T-helper 9 cell (primary cell): Measurements from ENCODE around the gene AGPAT1.
A peak's percentile ranks its signal among the peaks of the same experiment; 100 is the strongest.

Experiments
- DNase-seq: peaks from one replicate; pipeline ENCODE4 v3.0.0-alpha.2; 2020

Gene AGPAT1

DNA sequence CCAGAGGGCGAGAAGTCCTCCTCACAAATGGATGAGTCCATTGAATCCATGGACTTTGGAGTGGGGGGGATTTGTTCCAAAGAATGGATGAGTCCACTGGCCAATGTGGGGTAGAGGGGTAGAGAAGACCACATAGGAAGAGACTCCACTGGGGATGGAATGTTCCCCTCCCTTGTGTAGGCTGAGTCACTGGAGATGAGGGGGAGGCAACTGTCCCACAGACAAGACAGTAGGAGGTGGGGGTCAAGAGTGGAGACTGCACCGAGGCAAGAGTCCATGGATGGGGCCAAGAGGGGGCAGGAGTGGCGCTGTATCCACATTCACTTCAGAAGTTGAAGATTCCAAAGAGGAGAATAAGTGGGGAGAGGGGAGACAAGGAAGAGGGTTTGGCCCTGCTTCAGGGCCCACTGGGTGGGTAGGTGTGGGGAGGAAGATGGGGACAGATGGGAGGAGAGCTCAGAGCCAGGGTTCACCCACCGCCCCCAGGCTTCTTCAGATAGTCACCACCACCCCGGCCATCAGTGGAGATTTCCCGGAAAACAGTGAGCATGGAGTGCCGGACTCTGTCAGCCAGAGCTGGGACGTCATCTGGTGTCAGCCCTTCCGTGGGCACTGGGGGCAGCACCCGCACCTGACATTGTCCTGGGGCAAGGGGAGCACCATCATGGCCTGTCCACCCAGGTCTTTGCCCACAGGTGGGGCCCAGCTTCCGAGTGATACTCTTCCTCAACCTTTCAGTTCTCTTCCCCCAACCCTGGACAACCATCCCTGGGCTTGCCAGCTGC, 6.9 kb downstream of the AGPAT1 start:
- DNase-seq, result no peak

DNA sequence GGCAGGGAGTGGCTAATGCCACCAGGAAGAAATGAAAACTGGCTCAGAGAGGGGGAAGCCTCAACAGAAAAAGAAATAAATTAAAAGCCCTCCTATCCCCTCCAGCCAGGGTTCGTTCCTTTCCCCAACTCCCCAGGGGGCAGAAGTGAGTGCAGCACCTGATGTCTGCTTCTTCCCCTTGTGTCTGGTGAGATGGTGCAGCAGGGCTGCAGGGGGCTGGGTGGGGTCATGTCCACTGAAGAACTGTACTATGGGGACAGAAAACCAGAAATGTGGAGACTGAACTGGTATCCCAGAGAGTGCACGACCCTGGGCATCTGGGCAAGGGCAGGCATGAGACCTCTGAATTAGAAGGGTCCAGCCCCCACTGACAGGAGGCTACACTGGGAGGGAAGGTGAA, 7.5 kb downstream of the AGPAT1 start:
- DNase-seq, result no peak

GRCh38 chr6:32167761-32168262, 8.1 kb downstream of the AGPAT1 start:
- DNase-seq, result no peak

- DNase-seq, result no peak
These were observed 8.6 kb downstream of the AGPAT1 start for GRCh38 chr6:32167154-32167760.

DNA sequence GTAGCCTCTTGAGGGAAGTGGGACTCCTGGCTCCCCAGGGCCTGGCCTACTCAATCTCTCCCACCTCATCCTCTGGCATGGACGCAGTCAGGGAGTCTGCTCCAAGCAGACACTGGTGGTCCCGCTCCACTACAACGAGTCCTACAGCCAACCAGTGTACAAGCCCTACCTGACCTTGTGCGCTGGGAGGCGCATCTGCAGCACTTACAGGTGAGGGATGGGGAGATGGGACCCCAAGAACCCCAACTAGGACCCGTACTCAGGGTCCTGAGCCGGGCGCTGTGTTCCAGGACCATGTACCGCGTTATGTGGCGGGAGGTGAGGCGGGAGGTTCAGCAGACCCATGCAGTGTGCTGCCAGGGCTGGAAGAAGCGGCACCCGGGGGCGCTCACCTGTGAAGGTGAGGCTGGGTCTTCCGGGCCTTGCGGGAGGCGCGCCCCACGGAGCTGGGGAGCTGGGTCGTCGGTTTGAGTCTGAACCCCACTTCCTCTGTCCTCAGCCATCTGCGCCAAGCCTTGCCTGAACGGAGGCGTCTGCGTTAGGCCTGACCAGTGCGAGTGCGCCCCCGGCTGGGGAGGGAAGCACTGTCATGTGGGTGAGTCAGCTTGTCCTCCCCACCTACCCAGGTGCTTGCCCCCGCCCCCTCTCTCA, 9.3 kb downstream of the AGPAT1 start:
- no peak for DNase-seq

- DNase-seq, result no peak
These were observed 11.6 kb downstream of the AGPAT1 start, which contains the start of gene EGFL8 for GRCh38 chr6:32164295-32164694. Gene EGFL8 (plus strand): TSS chr6:32164595. CDS start chr6:32166166, 1,571 bp downstream.

DNA sequence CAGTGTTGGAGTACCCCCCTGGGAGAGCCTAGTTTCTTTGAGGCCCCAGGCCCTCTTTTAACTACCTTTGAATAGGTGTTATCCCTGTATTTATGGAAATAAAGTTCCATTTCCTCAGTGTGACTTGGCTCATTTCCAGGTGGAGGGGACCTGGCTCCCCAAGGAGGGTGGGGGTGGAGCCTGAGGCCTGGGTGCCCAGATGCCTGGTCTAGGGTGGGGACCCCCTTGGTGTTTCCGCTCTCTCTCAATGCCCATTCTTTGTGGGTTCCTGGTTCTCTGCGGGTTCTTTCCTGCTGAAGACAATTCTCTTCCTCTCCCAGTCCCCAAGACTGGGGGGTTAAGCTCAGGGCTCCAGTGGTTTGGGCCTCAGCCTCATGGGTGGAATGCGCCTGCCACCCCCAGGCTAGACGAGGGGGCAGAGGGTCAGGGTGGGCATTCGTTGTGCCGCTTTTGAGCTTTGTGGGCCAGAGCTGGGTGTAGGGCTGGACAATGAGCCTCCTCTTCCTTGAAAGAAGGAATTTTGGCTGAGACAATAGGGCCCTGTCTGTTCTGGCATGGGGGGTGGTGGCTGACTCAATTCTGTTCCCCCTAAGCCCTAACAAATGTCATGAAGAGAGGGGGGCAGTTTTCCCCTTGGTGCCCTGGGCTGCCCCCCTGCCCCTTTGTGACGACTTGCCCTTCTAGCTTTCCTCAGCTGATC, 12.2 kb downstream of the AGPAT1 start:
- DNase-seq, result no peak

- no peak for DNase-seq
These were observed 17.8 kb downstream of the AGPAT1 start for GRCh38 chr6:32158052-32158451.

- no peak for DNase-seq
These were observed 19.0 kb downstream of the AGPAT1 start for GRCh38 chr6:32156891-32157290.

DNA sequence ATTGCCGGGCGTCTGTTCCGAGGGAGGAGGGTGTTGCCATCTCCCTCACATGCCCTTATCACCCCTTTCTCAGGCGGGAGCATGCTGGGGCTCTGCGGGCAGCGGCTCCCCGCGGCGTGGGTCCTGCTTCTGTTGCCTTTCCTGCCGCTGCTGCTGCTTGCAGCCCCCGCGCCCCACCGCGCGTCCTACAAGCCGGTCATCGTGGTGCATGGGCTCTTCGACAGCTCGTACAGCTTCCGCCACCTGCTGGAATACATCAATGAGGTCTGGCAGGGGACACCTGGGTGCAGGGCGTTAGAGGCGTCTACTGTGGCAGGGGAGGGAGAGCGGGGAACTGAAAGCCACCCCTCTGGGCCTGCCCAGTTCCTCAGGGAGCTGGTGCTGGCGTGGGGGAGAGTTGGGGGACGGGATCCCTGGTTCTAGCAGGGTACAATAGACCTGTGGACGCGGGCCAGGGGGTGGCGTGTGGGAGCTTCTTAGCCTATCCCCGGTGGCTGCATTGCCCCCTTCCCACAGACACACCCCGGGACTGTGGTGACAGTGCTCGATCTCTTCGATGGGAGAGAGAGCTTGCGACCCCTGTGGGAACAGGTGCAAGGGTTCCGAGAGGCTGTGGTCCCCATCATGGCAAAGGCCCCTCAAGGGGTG, 21.2 kb downstream of the AGPAT1 start:
- peak; percentile 46 for DNase-seq

GRCh38 chr6:32153564-32154513, 22.0 kb downstream of the AGPAT1 start, which contains the start of gene PPT2:
Gene PPT2 (plus strand): TSS chr6:32154141. CDS start chr6:32154595, 454 bp downstream.
- DNase-seq, result peak; percentile 49

GRCh38 chr6:32152769-32153563, 22.9 kb downstream of the AGPAT1 start:
- no peak for DNase-seq

GRCh38 chr6:32151863-32152768, 23.8 kb downstream of the AGPAT1 start, which contains the start of gene PRRT1:
Gene PRRT1 (minus strand): TSS chr6:32151939. CDS start chr6:32151827, 112 bp downstream.
- no peak for DNase-seq

GRCh38 chr6:32151181-32151862, 24.6 kb downstream of the AGPAT1 start:
- no peak for DNase-seq

DNA sequence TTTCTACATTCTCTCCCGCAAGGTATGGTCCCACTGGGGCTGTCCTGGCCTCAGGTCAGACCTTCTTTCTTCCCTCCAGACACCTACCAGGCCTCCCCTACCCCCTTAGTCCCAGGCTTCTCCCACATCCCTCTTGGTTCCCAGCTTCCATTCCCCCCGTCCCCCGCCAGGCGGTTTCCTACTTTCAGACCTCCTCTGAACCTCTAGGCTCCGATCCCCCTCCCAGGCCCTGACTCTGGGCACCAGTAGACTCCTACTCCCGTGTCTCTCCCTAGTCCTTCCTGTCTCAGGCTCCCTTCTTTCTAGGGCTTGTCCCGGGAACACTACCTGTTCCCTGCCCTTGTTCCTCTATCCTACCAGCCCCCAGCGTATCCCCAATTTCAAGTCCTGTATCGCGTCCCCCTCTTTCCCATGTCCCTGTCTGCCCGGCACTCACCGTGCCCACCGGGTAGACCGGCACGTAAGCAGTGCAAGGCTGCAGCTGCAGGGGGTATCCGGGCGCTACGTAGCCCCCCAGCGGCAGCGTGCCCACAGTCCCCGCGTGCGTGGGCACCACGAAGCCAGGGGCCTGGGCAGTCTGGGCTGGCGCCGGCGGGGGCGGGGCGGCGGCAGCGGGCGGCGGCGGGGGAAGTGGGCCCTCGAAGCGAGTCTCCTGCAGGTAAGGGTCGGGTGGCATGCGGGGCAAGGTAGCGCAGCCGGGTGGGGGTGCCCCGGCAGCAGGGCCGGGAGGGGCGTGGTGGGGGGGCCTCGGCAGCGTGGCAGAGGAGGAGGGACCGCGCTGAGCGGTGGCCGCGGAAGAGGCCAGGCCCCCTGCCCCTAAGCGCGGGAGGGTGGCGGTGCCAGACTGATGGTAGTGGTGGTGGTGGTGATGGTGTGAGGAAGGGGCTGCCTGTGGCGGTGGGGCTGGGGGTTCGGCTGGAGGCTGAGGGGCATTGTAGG, 25.7 kb downstream of the AGPAT1 start:
- no peak for DNase-seq

DNA sequence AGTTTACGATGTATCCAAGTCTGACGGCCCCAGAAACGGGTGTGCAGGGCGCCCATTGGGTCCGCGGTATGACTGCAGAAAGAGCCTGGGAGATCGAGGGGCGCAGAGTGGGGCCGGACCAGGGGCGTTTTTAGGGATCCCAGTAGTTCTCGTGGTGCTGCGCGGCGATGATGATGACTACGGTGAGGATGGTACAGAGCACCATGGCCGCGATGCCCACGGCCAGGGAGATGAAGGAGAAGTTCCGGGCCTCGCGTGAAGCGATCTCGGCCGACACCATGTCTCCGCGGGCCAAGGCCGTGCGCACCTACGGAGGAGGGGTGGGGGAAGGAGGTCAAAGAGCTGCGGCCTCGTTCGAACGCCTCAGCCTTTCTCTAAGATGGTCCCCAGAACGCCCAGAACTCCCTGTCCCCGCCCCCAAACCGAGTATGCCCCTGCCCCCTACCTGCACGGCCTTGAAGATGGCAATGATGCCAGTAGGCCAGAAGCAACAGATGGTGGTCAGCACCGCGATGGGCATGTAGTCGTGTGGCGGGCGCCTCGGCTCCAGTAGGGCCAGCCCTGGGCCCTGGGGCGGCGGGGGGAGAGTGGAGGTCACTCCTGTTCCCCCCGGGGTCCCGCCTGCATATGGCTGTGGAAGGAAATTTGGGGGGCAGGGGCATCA, 26.7 kb downstream of the AGPAT1 start:
- no peak for DNase-seq
